GM12874 (cell line): ENCODE results near the gene MFAP2.

Experiments used
- CTCF ChIP-seq: IDR thresholded peaks from 2 replicates; pipeline ENCODE4 v1.5.1; 2011; ENCODE audit warnings: low read depth, mild to moderate bottlenecking, control low read depth, low read length, moderate library complexity; ENCODE audit not compliant: insufficient read depth

The MFAP2 gene

DNA sequence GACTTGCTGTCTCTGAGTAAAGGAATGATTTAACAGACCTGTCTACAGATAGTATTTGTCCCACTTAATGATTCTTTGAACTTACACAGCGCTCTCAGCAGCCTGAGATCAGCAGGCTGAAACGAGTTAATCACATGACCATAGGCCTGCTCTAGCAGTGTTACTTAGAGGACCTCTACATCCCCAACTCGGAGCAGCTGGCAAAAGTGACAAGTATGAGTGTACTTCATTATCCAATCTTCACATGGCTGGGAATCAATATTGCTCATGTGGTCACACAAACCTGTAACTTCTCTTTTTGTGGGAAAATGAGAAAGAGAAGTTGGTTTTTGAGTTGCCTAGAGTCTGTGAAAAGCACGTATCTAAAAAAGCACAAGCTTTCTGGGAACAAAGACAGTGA lies 42.7 kb upstream of the MFAP2 start:
- no peak for TF ChIP-seq CTCF

DNA sequence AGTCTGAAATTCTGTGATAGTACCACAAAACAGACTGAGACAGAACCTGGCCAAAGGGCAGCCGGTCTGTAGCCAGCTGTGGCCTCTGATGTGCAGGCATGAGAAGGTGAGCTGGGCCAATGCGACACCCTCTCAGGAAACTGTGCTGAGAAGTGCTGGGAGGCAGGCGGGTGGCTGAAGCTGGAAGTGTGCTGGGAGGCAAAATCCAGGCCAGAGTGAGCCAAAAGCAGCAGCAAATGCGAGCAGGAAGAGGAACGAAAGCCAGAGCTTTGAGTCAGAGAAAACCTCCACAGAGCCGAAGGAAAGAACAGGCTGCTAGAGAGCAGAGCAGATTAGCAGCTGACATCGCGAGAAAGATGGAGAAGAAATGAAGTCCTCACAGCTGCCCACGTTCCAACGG lies 41.5 kb upstream of the MFAP2 start:
- TF ChIP-seq CTCF, result no peak

GRCh38 chr1:17020502-17020901 lies 40.1 kb upstream of the MFAP2 start:
- TF ChIP-seq CTCF, result no peak

DNA sequence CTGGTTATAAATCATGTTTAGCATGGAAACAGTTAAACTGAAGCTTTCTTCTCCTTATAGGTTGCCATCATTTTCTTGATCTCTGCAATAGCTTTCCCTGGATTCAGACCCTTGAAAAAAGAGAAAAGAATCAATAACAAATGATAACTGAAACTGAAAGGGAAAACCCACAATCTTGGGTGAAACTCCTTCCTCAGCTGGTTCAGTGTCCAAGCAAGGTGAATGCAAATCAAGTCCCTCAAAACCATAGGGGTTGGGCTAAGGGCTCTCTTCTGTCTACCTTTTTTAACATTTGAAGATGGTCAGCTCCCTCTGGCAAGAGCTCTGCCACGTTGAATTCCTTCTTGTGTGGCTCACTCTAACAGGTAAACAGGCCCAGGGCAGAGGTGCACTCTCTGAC lies 38.4 kb upstream of the MFAP2 start:
- no peak for TF ChIP-seq CTCF

DNA sequence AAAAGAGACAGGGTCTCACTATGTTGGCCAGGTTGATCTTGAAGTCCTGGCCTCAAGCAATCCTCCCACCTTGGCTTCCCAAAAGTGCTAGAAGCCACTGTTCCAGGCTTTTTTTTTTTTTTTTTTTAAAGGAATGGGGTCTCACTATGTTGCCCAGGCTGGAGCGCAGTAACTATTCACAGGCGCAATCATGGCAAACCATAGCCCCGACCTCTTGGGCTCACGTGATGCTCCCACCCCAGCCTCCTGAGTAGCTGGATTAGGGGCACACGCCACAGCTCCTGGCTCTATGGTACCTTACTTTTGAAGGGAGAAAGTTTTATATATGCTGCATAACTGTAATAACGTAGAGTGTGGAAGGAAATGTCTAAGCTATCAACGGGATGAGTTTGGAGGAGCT lies 37.0 kb upstream of the MFAP2 start:
- no peak for TF ChIP-seq CTCF

DNA sequence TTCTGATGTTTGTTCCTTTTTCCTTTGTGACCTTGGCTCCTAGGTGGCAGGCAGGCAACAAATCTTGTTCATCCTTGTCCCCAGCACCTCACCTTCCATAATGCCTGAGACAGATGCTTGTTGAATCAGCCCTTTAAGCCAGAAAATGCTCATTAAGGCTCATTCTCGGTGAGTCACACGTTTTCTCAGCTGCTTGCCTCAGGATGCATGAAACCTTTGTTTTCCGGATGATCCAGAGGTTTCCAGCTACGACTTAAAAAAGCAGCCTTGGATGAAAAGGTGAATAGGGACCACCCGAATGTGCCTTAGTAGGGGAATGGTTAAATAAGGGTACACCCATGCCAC lies 35.9 kb upstream of the MFAP2 start:
- TF ChIP-seq CTCF, result no peak

GRCh38 chr1:17014671-17015567 lies 34.5 kb upstream of the MFAP2 start:
- TF ChIP-seq CTCF, result no peak
